ENCODE results near the gene SERPINA5. TPM values are rescaled to one million over a fixed set of nuclear protein-coding genes. Genes with fewer than 3 reads are reported as not detected.

The SERPINA5 gene, protein sequence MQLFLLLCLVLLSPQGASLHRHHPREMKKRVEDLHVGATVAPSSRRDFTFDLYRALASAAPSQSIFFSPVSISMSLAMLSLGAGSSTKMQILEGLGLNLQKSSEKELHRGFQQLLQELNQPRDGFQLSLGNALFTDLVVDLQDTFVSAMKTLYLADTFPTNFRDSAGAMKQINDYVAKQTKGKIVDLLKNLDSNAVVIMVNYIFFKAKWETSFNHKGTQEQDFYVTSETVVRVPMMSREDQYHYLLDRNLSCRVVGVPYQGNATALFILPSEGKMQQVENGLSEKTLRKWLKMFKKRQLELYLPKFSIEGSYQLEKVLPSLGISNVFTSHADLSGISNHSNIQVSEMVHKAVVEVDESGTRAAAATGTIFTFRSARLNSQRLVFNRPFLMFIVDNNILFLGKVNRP
- polyA plus RNA-seq (2013), result 0.57 and 0.78 TPM in 2 replicates

DNA sequence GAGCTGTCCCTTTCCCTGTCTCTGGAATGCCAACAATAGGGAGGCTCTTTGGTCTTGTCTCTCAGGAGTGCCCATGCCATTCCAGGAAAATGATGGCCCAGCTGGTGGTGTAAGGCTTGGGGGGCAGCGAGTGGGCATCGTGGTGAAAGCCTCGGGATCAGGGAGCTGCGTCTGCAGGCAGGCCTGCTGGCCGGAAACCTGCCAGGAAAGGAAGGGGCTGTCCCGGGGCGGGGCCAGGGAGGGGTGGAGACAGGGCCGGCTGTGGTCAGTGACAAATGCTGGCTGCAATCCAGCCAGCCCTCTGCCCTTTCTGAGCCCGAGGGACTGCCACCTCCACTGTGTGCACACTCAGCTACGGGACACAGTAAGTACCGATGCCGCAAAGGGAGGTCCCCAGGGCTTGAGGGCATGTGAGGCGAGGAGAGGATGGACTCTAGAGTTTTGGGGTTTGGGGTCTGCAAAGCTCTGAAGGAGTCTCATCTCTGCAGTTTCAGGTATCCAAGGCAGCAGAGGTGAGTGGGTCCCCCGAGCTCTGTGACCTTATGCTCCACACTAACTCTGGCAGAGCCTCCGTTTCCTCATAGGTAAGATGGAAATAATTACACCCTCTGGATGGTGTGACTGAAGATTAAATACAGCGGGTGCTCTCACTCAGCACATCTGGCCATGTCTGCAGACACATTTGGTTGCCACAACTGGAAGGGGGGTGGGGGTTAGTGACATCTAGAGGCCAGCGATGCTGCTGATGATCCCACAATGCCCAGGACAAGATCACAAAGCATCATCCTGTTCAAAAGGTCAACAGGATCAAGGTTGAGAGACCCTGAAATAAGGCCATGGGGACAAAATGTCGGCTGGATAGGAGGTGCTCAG lies at the start of gene SERPINA5:
SERPINA5 (plus strand) TSS at position 300 of the 873 bp plus-strand sequence. CDS start 5,937 bp downstream, outside the sequence.
- Histone ChIP-seq H3K9me3 (ENCODE audit: insufficient read depth, low read depth, low read length) (peaks cover 3% of the 10 kb centered on the region), H2AK5ac (ENCODE audit: low read length) (no peak within 1 kb of the TSS), H4K8ac (ENCODE audit: low read depth, low read length) (no peak within 1 kb of the TSS), H3K4ac (ENCODE audit: low read depth, low read length) (no peak within 1 kb of the TSS), H3K79me1 (ENCODE audit: low read length) (no peaks in the 10 kb centered on the region), H3K18ac (ENCODE audit: low read length) (no peak within 1 kb of the TSS), H3K23ac (ENCODE audit: low read length) (no peak within 1 kb of the TSS), H4K12ac (ENCODE audit: low read depth, low read length) (no peak within 1 kb of the TSS), H3K9ac (ENCODE audit: low read length) (no peak within 1 kb of the TSS), H3K27me3 (ENCODE audit: insufficient read depth, low read length) (no peaks in the 10 kb centered on the region), H4K91ac (ENCODE audit: low read depth, low read length) (no peak within 1 kb of the TSS), H3K14ac (ENCODE audit: low read length) (no peak within 1 kb of the TSS), H3K79me2 (ENCODE audit: control insufficient read depth, insufficient read depth, low read length, poor library complexity) (no peaks in the 10 kb centered on the region), H3K4me1 (ENCODE audit: control insufficient read depth in 1 of 2, insufficient read depth in 2 of 2, low read length in 2 of 2) (no peaks in the 10 kb centered on the region), H2BK120ac (ENCODE audit: insufficient read depth, low read length, poor library complexity) (no peak within 1 kb of the TSS), H3K36me3 (ENCODE audit: control insufficient read depth in 1 of 2, insufficient read depth in 2 of 2, low read length in 2 of 2) (no peaks in the 10 kb centered on the region), H3K27ac (ENCODE audit: low read depth, low read length) (no peak within 1 kb of the TSS), H2BK12ac (ENCODE audit: low read length) (no peak within 1 kb of the TSS), H2AFZ (ENCODE audit: insufficient read depth, low read length, poor library complexity) (no peak within 1 kb of the TSS), H3K4me2 (ENCODE audit: low read length) (no peak within 1 kb of the TSS), H3K4me3 (ENCODE audit: low read depth, low read length) (no peak within 1 kb of the TSS), H2BK5ac (ENCODE audit: low read depth, low read length, poor library complexity) (no peak within 1 kb of the TSS)
- no peak for DNase-seq
- no CpG with 5 or more reads among the region's 18 CpGs for WGBS (ENCODE audit: extremely low coverage, insufficient coverage, insufficient read length)

GRCh38 chr14:94532447-94532846 lies 48.8 kb upstream of the SERPINA5 start:
- no peaks in the 10 kb centered on the region for H3K27me3 ChIP-seq (ENCODE audit: insufficient read depth, low read length)

DNA sequence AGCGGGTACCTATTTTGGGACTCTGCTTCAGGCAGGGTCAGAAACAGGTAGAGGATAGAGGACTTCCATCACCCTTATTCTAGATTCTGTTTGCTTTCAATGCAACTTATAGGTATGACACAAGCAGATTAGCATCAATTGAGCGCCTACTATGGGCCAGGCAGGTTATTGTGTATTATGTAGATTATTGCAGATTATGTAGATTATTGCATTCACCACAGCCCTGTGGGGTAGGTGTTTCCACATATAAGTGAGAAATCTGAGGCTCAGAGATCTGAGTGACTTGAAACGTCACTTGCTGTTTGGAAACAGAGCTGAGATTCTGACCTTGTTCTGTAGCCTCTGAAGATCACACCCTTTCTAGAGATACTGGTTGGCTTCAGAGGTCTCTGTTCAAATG lies 45.7 kb upstream of the SERPINA5 start:
- H3K9ac ChIP-seq (ENCODE audit: low read length), result no peak overlapping the region
- H3K9me3 ChIP-seq (ENCODE audit: insufficient read depth, low read depth, low read length), result no peaks in the 10 kb centered on the region
- no peak overlapping the region for H3K23ac ChIP-seq (ENCODE audit: low read length)
- H3K4me1 ChIP-seq (ENCODE audit: control insufficient read depth in 1 of 2, insufficient read depth in 2 of 2, low read length in 2 of 2), result no peaks in the 10 kb centered on the region
- no peak overlapping the region for H2BK5ac ChIP-seq (ENCODE audit: low read depth, low read length, poor library complexity)
- H3K27me3 ChIP-seq (ENCODE audit: insufficient read depth, low read length), result no peaks in the 10 kb centered on the region
- H3K4ac ChIP-seq (ENCODE audit: low read depth, low read length), result no peak overlapping the region
- no peak overlapping the region for H2AK5ac ChIP-seq (ENCODE audit: low read length)
- H3K14ac ChIP-seq (ENCODE audit: low read length), result no peak overlapping the region
- H3K27ac ChIP-seq (ENCODE audit: low read depth, low read length), result no peak overlapping the region
- H3K79me1 ChIP-seq (ENCODE audit: low read length), result no peaks in the 10 kb centered on the region
- H3K79me2 ChIP-seq (ENCODE audit: control insufficient read depth, insufficient read depth, low read length, poor library complexity), result no peaks in the 10 kb centered on the region
- no peak overlapping the region for H2AFZ ChIP-seq (ENCODE audit: insufficient read depth, low read length, poor library complexity)
- H3K18ac ChIP-seq (ENCODE audit: low read length), result no peak overlapping the region
- WGBS (ENCODE audit: extremely low coverage, insufficient coverage, insufficient read length), result no CpG with 5 or more reads among the region's 3 CpGs
- no peaks in the 10 kb centered on the region for H3K36me3 ChIP-seq (ENCODE audit: control insufficient read depth in 1 of 2, insufficient read depth in 2 of 2, low read length in 2 of 2)
- no peak overlapping the region for H4K91ac ChIP-seq (ENCODE audit: low read depth, low read length)
- DNase-seq, result no peak
- no peak overlapping the region for H2BK12ac ChIP-seq (ENCODE audit: low read length)
- H4K8ac ChIP-seq (ENCODE audit: low read depth, low read length), result no peak overlapping the region
- H4K12ac ChIP-seq (ENCODE audit: low read depth, low read length), result no peak overlapping the region
- H3K4me2 ChIP-seq (ENCODE audit: low read length), result no peak overlapping the region
- H3K4me3 ChIP-seq (ENCODE audit: low read depth, low read length), result no peak overlapping the region
- no peak overlapping the region for H2BK120ac ChIP-seq (ENCODE audit: insufficient read depth, low read length, poor library complexity)

More at GRCh38 chr14:94532447-94532846, 48.8 kb upstream of the SERPINA5 start:
- no peak overlapping the region for H4K12ac ChIP-seq (ENCODE audit: low read depth, low read length)
- no peak for DNase-seq
- H3K9ac ChIP-seq (ENCODE audit: low read length), result no peak overlapping the region
- no peak overlapping the region for H2AFZ ChIP-seq (ENCODE audit: insufficient read depth, low read length, poor library complexity)
- no peak overlapping the region for H3K27ac ChIP-seq (ENCODE audit: low read depth, low read length)
- no peaks in the 10 kb centered on the region for H3K9me3 ChIP-seq (ENCODE audit: insufficient read depth, low read depth, low read length)
- no peak overlapping the region for H4K91ac ChIP-seq (ENCODE audit: low read depth, low read length)
- no peaks in the 10 kb centered on the region for H3K4me1 ChIP-seq (ENCODE audit: control insufficient read depth in 1 of 2, insufficient read depth in 2 of 2, low read length in 2 of 2)
- H3K18ac ChIP-seq (ENCODE audit: low read length), result no peak overlapping the region
- H3K4me3 ChIP-seq (ENCODE audit: low read depth, low read length), result no peak overlapping the region
- no peak overlapping the region for H3K4ac ChIP-seq (ENCODE audit: low read depth, low read length)
- no peak overlapping the region for H3K4me2 ChIP-seq (ENCODE audit: low read length)
- no CpG with 5 or more reads among the region's 2 CpGs for WGBS (ENCODE audit: extremely low coverage, insufficient coverage, insufficient read length)
- no peak overlapping the region for H2AK5ac ChIP-seq (ENCODE audit: low read length)
- H4K8ac ChIP-seq (ENCODE audit: low read depth, low read length), result no peak overlapping the region
- H2BK12ac ChIP-seq (ENCODE audit: low read length), result no peak overlapping the region
- no peak overlapping the region for H2BK5ac ChIP-seq (ENCODE audit: low read depth, low read length, poor library complexity)
- H3K23ac ChIP-seq (ENCODE audit: low read length), result no peak overlapping the region
- no peaks in the 10 kb centered on the region for H3K36me3 ChIP-seq (ENCODE audit: control insufficient read depth in 1 of 2, insufficient read depth in 2 of 2, low read length in 2 of 2)
- no peaks in the 10 kb centered on the region for H3K79me1 ChIP-seq (ENCODE audit: low read length)
- H3K79me2 ChIP-seq (ENCODE audit: control insufficient read depth, insufficient read depth, low read length, poor library complexity), result no peaks in the 10 kb centered on the region
- no peak overlapping the region for H2BK120ac ChIP-seq (ENCODE audit: insufficient read depth, low read length, poor library complexity)
- no peak overlapping the region for H3K14ac ChIP-seq (ENCODE audit: low read length)

- H3K4me2 ChIP-seq (ENCODE audit: low read length), result no peak overlapping the region
- H3K36me3 ChIP-seq (ENCODE audit: control insufficient read depth in 1 of 2, insufficient read depth in 2 of 2, low read length in 2 of 2), result no peaks in the 10 kb centered on the region
- H3K27ac ChIP-seq (ENCODE audit: low read depth, low read length), result no peak overlapping the region
- no peak overlapping the region for H2AK5ac ChIP-seq (ENCODE audit: low read length)
- H3K4me3 ChIP-seq (ENCODE audit: low read depth, low read length), result no peak overlapping the region
- no peak overlapping the region for H3K4ac ChIP-seq (ENCODE audit: low read depth, low read length)
- H3K9ac ChIP-seq (ENCODE audit: low read length), result no peak overlapping the region
- H3K79me2 ChIP-seq (ENCODE audit: control insufficient read depth, insufficient read depth, low read length, poor library complexity), result no peaks in the 10 kb centered on the region
- no peaks in the 10 kb centered on the region for H3K9me3 ChIP-seq (ENCODE audit: insufficient read depth, low read depth, low read length)
- no peak overlapping the region for H3K14ac ChIP-seq (ENCODE audit: low read length)
- H2AFZ ChIP-seq (ENCODE audit: insufficient read depth, low read length, poor library complexity), result no peak overlapping the region
- no peak overlapping the region for H4K91ac ChIP-seq (ENCODE audit: low read depth, low read length)
- no peaks in the 10 kb centered on the region for H3K4me1 ChIP-seq (ENCODE audit: control insufficient read depth in 1 of 2, insufficient read depth in 2 of 2, low read length in 2 of 2)
- no peak overlapping the region for H2BK5ac ChIP-seq (ENCODE audit: low read depth, low read length, poor library complexity)
- no peak overlapping the region for H4K8ac ChIP-seq (ENCODE audit: low read depth, low read length)
- no peaks in the 10 kb centered on the region for H3K27me3 ChIP-seq (ENCODE audit: insufficient read depth, low read length)
- no peak overlapping the region for H4K12ac ChIP-seq (ENCODE audit: low read depth, low read length)
- no peak overlapping the region for H3K23ac ChIP-seq (ENCODE audit: low read length)
- no CpG with 5 or more reads among the region's 2 CpGs for WGBS (ENCODE audit: extremely low coverage, insufficient coverage, insufficient read length)
- H2BK120ac ChIP-seq (ENCODE audit: insufficient read depth, low read length, poor library complexity), result no peak overlapping the region
- H3K79me1 ChIP-seq (ENCODE audit: low read length), result no peaks in the 10 kb centered on the region
- no peak overlapping the region for H3K18ac ChIP-seq (ENCODE audit: low read length)
- peak in 1 of 2 donors; percentile 13 for DNase-seq
- H2BK12ac ChIP-seq (ENCODE audit: low read length), result no peak overlapping the region
Observed at GRCh38 chr14:94536836-94537235, 44.4 kb upstream of the SERPINA5 start.
